Activated CD4-positive, alpha-beta memory T cell treated with anti-CD3 and anti-CD28 coated beads for 36 hours (primary cell): ENCODE measurements around the gene TSSK6. TPM values are rescaled to one million over a fixed set of nuclear protein-coding genes. Genes with fewer than 3 reads are reported as not detected.

Source experiments
- CTCF ChIA-PET: fragments of 350-600 bp; sonication (Branson Sonifier 250); formaldehyde crosslinking; loops from one replicate; lab custom pipeline; 2021; ENCODE audit warnings: antibody characterized with exemption, inconsistent platforms; lab: Charles Lee
- POLR2A ChIA-PET: fragments of 350-600 bp; sonication (Branson Sonifier 250); formaldehyde crosslinking; loops from one replicate; lab custom pipeline; 2021; ENCODE audit warnings: antibody characterized with exemption; lab: Charles Lee
- DNase-seq: peaks from one replicate; pipeline ENCODE4 v3.0.0-alpha.2; 2020
- H3K27ac Mint-ChIP-seq: one replicate; pipeline ENCODE4 v1.8.0; 2021; ENCODE audit warnings: mixed read lengths
- H3K27me3 Mint-ChIP-seq: one replicate; pipeline ENCODE4 v1.8.0; 2021; ENCODE audit warnings: mixed read lengths
- H3K36me3 Mint-ChIP-seq: one replicate; pipeline ENCODE4 v1.8.0; 2021; ENCODE audit warnings: mixed read lengths
- H3K4me1 Mint-ChIP-seq: one replicate; pipeline ENCODE4 v1.8.0; 2021; ENCODE audit warnings: low read depth, mixed read lengths
- H3K4me3 Mint-ChIP-seq: one replicate; pipeline ENCODE4 v1.8.0; 2021; ENCODE audit warnings: mild to moderate bottlenecking, mixed read lengths
- H3K9me3 Mint-ChIP-seq: one replicate; pipeline ENCODE4 v1.8.0; 2021; ENCODE audit warnings: mixed read lengths
- intact Hi-C: fragments of 100-400 bp; cut with micrococcal nuclease; formaldehyde crosslinking; loops from one replicate; pipeline ENCODE4 v1.15.1; 2023
- total RNA-seq, 2 experiments: library from RNA; stranded (reverse); gene quantifications; one replicate each; pipeline ENCODE4 v1.2.3, GENCODE V29; 2021

Gene TSSK6
- total RNA-seq, 2 experiments from 2014 or later = 3.1 to 4.7 TPM

DNA sequence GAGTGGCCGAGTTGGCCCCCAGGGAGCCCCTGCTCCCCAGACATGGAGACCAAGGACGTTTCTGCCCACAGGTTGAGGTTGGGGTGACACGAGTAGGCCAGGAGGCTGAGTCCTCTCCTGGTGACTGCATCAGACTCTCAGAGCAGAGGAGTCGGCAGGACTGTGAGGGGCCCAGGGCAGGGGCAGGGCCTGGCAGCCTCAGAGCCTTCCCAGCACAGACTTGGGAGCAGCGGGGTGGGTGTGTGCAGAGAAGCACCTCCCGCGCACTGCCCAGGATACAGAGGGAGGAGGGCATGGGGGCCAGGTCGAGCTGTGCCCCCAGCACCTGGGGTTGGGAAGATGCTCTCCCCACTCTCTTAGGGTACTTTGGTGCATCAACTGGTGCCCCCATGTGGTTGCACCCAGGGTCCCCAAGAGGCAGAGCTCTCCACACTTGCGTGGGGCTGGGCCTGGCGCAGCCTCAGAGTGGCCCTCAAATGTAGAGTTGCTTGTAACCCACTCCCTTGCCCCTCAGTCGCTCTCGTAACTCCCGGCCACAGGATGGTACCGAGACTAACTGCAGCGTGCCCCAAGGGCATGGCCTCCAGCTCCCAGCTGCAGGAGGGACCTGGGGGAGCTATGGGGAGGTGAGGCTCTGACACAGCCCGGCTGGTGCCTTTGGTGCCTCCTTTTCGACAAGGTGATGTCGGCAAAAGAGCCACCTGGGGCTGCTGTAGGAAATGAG is 15.9 kb downstream of the TSSK6 start:
- no peak for DNase-seq
- H3K36me3 Mint-ChIP-seq = peaks cover 34% of the 10 kb centered on the region
- CTCF ChIA-PET = interaction anchor here (1.4 kb wide), 1 partner anchor 9 kb away, joined by 3 read pairs; no protein-coding TSS in a partner anchor
- no peaks in the 10 kb centered on the region for H3K27me3 Mint-ChIP-seq
- H3K4me1 Mint-ChIP-seq = no peaks in the 10 kb centered on the region
- H3K27ac Mint-ChIP-seq = no peak overlapping the region
- H3K9me3 Mint-ChIP-seq = no peaks in the 10 kb centered on the region
- intact Hi-C loops = no loop called here
- no peak overlapping the region for H3K4me3 Mint-ChIP-seq
- POLR2A ChIA-PET = no interaction called here

DNA sequence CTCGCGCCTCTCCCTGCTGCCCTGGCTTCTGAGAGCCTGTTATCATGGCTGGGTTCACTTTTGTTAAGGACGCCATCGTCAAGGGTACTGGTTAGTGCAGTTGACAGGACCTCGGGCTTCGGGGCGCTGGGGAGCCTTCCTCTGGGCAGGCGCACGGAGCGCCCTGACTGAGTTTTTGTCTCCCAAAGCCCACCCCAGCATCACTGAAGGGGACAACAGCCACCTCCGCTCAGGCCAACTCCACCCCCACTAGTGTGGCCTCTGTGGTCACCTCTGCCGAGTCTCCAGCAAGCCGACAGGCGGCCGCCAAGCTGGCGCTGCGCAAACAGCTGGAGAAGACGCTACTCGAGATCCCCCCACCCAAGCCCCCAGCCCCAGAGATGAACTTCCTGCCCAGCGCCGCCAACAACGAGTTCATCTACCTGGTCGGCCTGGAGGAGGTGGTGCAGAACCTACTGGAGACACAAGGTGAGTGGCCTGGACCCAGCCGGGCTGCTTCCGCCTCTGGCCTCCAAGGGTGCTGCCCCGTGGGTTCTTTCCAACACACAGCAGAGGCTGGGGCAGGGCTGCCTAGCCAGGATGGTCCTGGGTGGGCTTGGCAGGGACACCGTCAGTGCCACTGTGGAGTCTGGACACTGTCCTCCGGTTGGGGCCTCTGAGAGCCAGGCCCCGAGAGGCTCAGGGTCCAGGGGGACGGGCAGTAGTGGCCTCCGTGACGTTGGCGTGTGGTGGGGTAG is 16.9 kb downstream of the TSSK6 start:
- Mint-ChIP-seq H3K36me3 (peaks cover 37% of the 10 kb centered on the region), H3K27me3 (no peaks in the 10 kb centered on the region), H3K27ac (no peak overlapping the region), H3K9me3 (no peaks in the 10 kb centered on the region), H3K4me1 (peaks cover 3% of the 10 kb centered on the region), H3K4me3 (no peak overlapping the region)
- POLR2A ChIA-PET = no interaction called here
- no peak for DNase-seq
- CTCF ChIA-PET = no interaction called here
- intact Hi-C loops = no loop called here

DNA sequence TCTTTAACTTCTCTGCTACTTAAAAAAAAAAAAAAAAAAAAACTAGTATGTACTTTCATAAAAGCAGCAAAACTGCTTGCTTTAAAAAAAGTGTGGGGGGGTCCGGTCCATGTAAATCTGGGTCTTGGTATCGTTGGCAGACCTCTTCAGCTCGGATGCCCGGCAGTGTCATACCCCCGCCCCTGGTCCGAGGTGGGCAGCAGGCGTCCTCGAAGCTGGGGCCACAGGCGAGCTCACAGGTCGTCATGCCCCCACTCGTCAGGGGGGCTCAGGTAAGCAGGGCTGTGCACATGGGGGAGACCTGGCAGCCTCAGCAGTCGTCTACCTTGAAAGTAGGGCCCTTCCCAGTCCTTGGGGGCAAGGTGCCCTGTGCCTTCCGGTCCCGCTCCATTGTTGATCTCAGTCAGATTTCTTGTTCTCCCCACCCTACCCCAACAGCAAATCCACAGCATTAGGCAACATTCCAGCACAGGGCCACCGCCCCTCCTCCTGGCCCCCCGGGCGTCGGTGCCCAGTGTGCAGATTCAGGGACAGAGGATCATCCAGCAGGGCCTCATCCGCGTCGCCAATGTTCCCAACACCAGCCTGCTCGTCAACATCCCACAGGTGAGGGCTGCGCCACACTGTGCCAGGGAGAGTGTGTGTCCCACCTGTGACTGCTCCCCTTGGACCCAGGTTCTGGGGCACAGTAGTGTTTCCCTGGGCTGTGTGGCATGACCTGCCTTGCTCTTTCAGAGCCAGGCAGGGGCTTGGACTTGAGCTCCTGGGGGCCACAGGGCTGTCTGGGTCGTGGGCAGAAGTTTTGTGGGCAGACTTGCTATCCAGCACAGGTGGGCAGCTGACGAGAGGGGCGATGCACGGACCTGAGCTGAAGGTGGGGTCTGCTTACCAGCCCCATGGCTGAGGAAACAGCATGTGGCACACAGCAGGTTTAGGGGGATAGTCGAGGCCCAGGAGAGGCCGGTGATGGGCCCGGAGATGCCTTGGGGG is 19.4 kb downstream of the TSSK6 start:
- CTCF ChIA-PET = no interaction called here
- intact Hi-C loops = no loop called here
- H3K4me1 Mint-ChIP-seq = peaks cover 3% of the 10 kb centered on the region
- no peak for DNase-seq
- no peaks in the 10 kb centered on the region for H3K27me3 Mint-ChIP-seq
- no peak overlapping the region for H3K27ac Mint-ChIP-seq
- POLR2A ChIA-PET = no interaction called here
- no peaks in the 10 kb centered on the region for H3K9me3 Mint-ChIP-seq
- H3K36me3 Mint-ChIP-seq = peaks cover 28% of the 10 kb centered on the region
- no peak overlapping the region for H3K4me3 Mint-ChIP-seq

DNA sequence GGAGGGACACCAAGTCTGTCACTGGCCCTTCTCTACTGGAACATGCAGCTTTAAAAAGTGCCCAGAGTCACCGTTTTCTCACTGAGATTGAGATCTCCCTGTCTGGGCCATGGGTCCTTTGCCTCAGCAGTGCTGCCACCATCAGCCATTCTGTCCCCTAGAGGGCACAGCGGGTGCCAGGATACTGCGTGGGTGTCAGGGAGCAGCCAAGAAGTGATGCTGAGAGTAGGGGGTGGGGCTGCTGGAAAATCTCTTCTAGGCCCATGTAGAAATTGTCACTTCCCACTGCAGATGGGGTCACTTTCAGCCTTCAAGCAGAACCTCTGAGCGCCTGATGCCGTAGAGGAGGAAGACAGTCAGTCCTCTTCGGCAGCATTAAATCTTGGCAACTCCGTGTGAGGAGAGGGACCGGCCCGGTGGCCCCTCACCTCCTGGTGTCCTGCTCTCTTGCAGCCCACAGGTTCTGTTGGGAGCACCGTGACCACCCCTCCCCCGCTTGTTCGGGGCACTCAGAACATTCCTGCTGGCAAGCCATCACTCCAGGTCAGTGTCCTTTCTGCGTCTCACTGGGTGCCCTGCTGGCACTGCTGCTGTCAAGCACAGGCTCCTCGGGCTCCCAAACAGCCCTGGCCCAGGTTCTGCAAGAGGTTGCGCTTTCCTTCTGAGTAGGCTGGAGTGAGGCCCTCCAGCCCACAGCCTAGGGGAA is 21.4 kb downstream of the TSSK6 start:
- no peak overlapping the region for H3K4me3 Mint-ChIP-seq
- intact Hi-C loops = no loop called here
- no peak overlapping the region for H3K27ac Mint-ChIP-seq
- POLR2A ChIA-PET = no interaction called here
- CTCF ChIA-PET = interaction anchor here (1.1 to 6.3 kb wide), 2 partner anchors 128 to 320 kb away, joined by 3 to 215 read pairs; no protein-coding TSS in a partner anchor
- H3K36me3 Mint-ChIP-seq = peaks cover 28% of the 10 kb centered on the region
- no peak for DNase-seq
- no peaks in the 10 kb centered on the region for H3K9me3 Mint-ChIP-seq
- no peaks in the 10 kb centered on the region for H3K27me3 Mint-ChIP-seq
- H3K4me1 Mint-ChIP-seq = peaks cover 21% of the 10 kb centered on the region

DNA sequence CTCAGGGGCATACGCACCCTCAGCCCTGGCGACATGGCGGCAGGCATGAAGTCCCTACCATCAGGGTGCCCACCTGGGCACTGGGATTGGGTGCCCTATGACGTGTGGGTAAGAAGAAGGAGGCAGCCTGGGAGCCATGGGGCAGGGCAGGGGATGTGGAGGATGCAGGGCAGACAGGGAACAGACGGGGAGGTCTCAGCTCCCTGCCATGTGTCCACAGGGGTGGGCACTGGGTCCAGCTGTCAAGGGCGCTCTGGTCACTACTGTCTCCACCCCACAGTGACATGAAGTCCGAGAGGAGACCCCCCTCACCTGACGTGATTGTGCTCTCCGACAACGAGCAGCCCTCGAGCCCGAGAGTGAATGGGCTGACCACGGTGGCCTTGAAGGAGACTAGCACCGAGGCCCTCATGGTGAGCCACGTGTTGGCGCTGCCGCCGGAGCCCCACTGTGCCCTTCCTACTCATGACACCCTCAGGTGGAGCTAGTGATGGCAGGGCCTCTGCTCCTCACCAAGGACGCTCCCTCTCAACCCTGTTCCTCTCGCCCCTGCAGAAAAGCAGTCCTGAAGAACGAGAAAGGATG is 23.2 kb downstream of the TSSK6 start:
- Mint-ChIP-seq H3K27ac (no peak overlapping the region), H3K27me3 (no peaks in the 10 kb centered on the region), H3K4me3 (no peak overlapping the region), H3K4me1 (peaks cover 37% of the 10 kb centered on the region), H3K9me3 (no peaks in the 10 kb centered on the region), H3K36me3 (peaks cover 26% of the 10 kb centered on the region)
- ChIA-PET CTCF (interaction anchor here (0.6 to 6.3 kb wide), 4 partner anchors 86 to 171 kb away, joined by 3 to 215 read pairs (median 20); partner anchors contain the start of genes ATP13A1 and GATAD2A), POLR2A (interaction anchor here (0.9 to 1.5 kb wide), 2 partner anchors 20 to 87 kb away, joined by 3 read pairs; partner anchors contain the start of gene GATAD2A)
- intact Hi-C loops = no loop called here
- no peak for DNase-seq

DNA sequence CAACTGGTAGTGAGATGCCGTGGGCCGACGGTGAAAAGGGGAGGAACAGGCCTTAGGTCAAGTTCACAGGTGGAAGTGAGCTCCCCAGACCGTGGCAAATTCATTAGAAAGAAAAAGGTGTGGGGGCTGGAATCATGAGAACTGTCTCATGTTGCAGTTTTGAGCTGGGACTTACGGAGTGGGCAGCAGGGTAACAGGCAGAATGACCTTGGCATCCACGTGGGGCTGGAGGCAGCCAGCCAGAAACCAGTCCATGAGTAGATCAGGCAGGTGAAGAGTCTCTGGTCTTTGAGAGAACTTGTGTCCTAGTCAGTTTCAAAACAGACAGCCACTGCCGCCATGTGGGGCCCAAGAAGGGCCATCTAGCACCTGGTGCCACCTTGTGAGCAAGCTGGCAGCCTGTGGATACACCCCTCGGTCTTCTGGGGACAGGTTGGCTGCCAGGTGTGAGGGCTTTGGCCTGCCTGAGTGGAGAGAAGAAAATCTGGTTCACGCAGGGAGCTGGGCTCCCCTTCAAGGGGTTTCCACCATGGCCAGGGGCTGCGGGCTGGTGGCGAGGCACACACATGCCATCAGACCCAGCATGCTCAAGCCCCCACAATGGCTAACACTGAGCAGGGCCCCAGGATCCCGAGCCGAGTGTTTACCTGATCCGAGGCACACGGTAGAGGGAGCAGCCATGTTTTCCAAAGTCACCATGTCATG is 23.9 kb downstream of the TSSK6 start:
- POLR2A ChIA-PET = interaction anchor here (0.9 to 3.7 kb wide), 4 partner anchors 21 to 125 kb away, joined by 3 to 23 read pairs (median 4); partner anchors contain the start of gene GATAD2A
- no peak for DNase-seq
- H3K9me3 Mint-ChIP-seq = no peaks in the 10 kb centered on the region
- H3K27ac Mint-ChIP-seq = no peak overlapping the region
- intact Hi-C loops = loop anchor here (2.0 kb wide), 1 partner anchor 25 kb away; the partner anchor contains the start of gene NDUFA13
- H3K36me3 Mint-ChIP-seq = peaks cover 24% of the 10 kb centered on the region
- no peaks in the 10 kb centered on the region for H3K27me3 Mint-ChIP-seq
- peaks cover 43% of the 10 kb centered on the region for H3K4me1 Mint-ChIP-seq
- CTCF ChIA-PET = interaction anchor here (0.9 to 6.3 kb wide), 21 partner anchors 15 to 344 kb away, joined by 3 to 215 read pairs (median 6); partner anchors contain the start of genes BORCS8, GATAD2A, NDUFA13 and RFXANK
- no peak overlapping the region for H3K4me3 Mint-ChIP-seq

DNA sequence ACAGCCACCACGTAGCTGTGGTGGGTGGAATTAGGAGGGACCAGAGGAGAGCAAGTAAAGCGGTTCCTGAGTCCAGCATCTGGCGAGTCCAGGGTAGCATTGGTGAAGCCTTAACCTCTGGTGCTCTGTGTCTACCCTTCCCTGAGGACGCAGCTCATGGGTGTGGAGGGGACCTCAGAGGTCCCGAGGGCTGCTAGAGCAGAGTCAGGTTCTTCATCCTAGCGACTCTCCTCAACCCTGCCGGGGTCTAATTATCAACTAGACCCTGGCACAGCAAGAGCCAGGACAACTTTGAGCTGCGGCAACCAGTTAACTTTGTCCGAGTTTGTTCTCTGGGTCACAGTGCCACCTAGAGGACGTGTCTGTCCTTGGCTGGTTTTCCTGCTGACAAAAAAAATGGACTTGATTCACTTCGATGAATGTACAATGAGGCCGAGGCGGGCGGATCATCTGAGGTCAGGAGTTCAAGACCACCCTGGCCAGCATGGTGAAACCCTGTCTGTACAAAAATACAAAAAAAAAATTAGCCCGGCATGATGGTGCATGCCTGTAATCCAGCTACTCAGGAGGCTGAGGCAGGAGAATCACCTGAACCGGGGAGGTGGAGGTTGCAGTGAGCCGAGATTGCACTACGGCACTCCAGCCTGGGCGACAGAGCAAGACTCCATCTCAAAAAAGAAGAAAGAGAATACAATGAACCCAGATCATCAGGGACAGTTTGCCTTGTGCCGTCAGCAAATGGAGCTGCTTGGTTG is 25.0 kb downstream of the TSSK6 start:
- POLR2A ChIA-PET = interaction anchor here (0.5 to 3.7 kb wide), 9 partner anchors 22 to 507 kb away, joined by 3 to 23 read pairs (median 3); partner anchors contain the start of genes GATAD2A and NDUFA13
- Mint-ChIP-seq H3K9me3 (no peaks in the 10 kb centered on the region), H3K36me3 (peaks cover 16% of the 10 kb centered on the region), H3K27ac (peak overlapping the region; percentile 95), H3K27me3 (no peaks in the 10 kb centered on the region), H3K4me1 (peaks cover 51% of the 10 kb centered on the region), H3K4me3 (no peak overlapping the region)
- peak; percentile 88 for DNase-seq
- CTCF ChIA-PET = interaction anchor here (0.6 to 6.3 kb wide), 40 partner anchors 10 to 410 kb away, joined by 3 to 215 read pairs (median 5); partner anchors contain the start of genes BORCS8, GATAD2A, NDUFA13 and NR2C2AP
- intact Hi-C loops = loop anchor here (1.0 to 2.0 kb wide), 2 partner anchors 26 to 124 kb away; partner anchors contain the start of gene NDUFA13

DNA sequence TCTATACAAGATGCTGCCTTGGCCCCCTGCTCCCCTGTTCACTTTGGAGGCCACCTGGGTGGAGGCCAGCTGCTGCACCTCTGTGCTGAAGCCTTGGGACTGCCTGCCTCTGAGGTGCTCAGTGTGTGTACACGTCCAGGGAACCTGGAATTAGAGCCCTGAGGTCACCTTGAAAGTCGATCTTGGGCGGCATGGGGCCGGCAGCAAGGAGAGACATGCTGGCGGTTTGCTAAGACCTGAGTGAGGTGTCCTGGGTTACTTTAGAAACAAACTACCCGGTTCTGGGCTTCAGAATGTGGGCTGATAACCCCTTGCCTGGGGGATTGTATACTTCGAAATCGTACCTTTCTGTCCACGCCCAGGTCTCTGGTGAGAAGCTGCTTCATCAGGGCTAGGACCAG is 25.5 kb downstream of the TSSK6 start:
- peak overlapping the region; percentile 36 for H3K4me3 Mint-ChIP-seq
- no peaks in the 10 kb centered on the region for H3K27me3 Mint-ChIP-seq
- peak overlapping the region; percentile 95 for H3K27ac Mint-ChIP-seq
- intact Hi-C loops = loop anchor here (1.0 to 2.0 kb wide), 9 partner anchors 27 to 298 kb away; partner anchors contain the start of genes BORCS8, GATAD2A, MAU2 and NDUFA13
- ChIA-PET POLR2A (interaction anchor here (0.6 to 3.7 kb wide), 6 partner anchors 9 to 125 kb away, joined by 3 to 23 read pairs (median 4); partner anchors contain the start of gene GATAD2A), CTCF (interaction anchor here (0.6 to 6.3 kb wide), 34 partner anchors 11 to 340 kb away, joined by 3 to 215 read pairs (median 5); partner anchors contain the start of genes BORCS8, GATAD2A, NDUFA13 and RFXANK)
- peak; percentile 31 for DNase-seq
- H3K36me3 Mint-ChIP-seq = peaks cover 14% of the 10 kb centered on the region
- H3K4me1 Mint-ChIP-seq = peaks cover 51% of the 10 kb centered on the region
- H3K9me3 Mint-ChIP-seq = no peaks in the 10 kb centered on the region
